GM19324 (cell line): ENCODE data around the gene ELK4.

Source experiments
- ATAC-seq: cut with Tn5 transposase; IDR thresholded peaks from one replicate; pipeline ENCODE4 v1.9.1; 2021; ENCODE audit warnings: mild to moderate bottlenecking, moderate library complexity; ENCODE audit not compliant: unreplicated experiment, low FRiP score

ELK4 gene

GRCh38 chr1:205584732-205585131 is 47.1 kb downstream of the ELK4 start:
- no peak for ATAC-seq

GRCh38 chr1:205583461-205584130 is 48.2 kb downstream of the ELK4 start:
- no peak for ATAC-seq

GRCh38 chr1:205582471-205583291 is 49.1 kb downstream of the ELK4 start:
- ATAC-seq, result no peak

- ATAC-seq, result no peak
Observed at GRCh38 chr1:205582046-205582445, 49.8 kb downstream of the ELK4 start.

- ATAC-seq, result no peak
Observed at GRCh38 chr1:205581321-205581980, 50.4 kb downstream of the ELK4 start.

GRCh38 chr1:205580923-205581180 is 51.0 kb downstream of the ELK4 start:
- no peak for ATAC-seq

- no peak for ATAC-seq
Observed at GRCh38 chr1:205580140-205580922, 51.5 kb downstream of the ELK4 start.

- no peak for ATAC-seq
Observed at GRCh38 chr1:205579711-205580110, 52.1 kb downstream of the ELK4 start.

GRCh38 chr1:205578780-205579571 is 52.8 kb downstream of the ELK4 start:
- no peak for ATAC-seq

- ATAC-seq, result no peak
Observed at GRCh38 chr1:205577874-205578658, 53.7 kb downstream of the ELK4 start.

GRCh38 chr1:205576805-205577761 is 54.7 kb downstream of the ELK4 start:
- no peak for ATAC-seq

GRCh38 chr1:205576011-205576410 is 55.8 kb downstream of the ELK4 start:
- no peak for ATAC-seq

GRCh38 chr1:205575294-205575885 is 56.4 kb downstream of the ELK4 start:
- ATAC-seq, result no peak

- ATAC-seq, result no peak
Observed at GRCh38 chr1:205572421-205572820, 59.4 kb downstream of the ELK4 start.

GRCh38 chr1:205571747-205572146 is 60.1 kb downstream of the ELK4 start:
- ATAC-seq, result no peak

GRCh38 chr1:205570796-205571537 is 60.8 kb downstream of the ELK4 start:
- ATAC-seq, result no peak

GRCh38 chr1:205570173-205570501 is 61.7 kb downstream of the ELK4 start:
- ATAC-seq, result no peak
